Measurements from ENCODE around the gene BABAM2. TPM values are rescaled to one million over a fixed set of nuclear protein-coding genes. Genes with fewer than 3 reads are reported as not detected.

The BABAM2 gene
- 11.5 and 15.1 TPM in 2 replicates for total RNA-seq

GRCh38 chr2:27890146-27890923, at the start of gene BABAM2, which contains the start of gene RBKS:
Gene BABAM2, plus strand, starts transcription at chr2:27890729. Its CDS starts 3,828 bp downstream, at chr2:27894557.
Gene RBKS, minus strand, starts transcription at chr2:27890387. Its CDS starts 42 bp downstream, at chr2:27890345.

Other genes with a start within 250 kb of the BABAM2 start
- 12.6 and 16.0 TPM in 2 replicates for gene SUPT7L, start 227.1 kb upstream of the BABAM2 start, total RNA-seq
- gene SLC4A1AP, start 226.8 kb upstream of the BABAM2 start, total RNA-seq: 25.8 and 26.7 TPM in 2 replicates
- gene MRPL33, start 119.0 kb upstream of the BABAM2 start, total RNA-seq: 71.5 and 86.3 TPM in 2 replicates
- 0.99 and 1.0 TPM in 2 replicates for gene RBKS, start 342 bp upstream of the BABAM2 start, total RNA-seq

Measured in endothelial cell of coronary artery (primary cell).